ENCODE results near the gene ZXDC.

Gene ZXDC

DNA sequence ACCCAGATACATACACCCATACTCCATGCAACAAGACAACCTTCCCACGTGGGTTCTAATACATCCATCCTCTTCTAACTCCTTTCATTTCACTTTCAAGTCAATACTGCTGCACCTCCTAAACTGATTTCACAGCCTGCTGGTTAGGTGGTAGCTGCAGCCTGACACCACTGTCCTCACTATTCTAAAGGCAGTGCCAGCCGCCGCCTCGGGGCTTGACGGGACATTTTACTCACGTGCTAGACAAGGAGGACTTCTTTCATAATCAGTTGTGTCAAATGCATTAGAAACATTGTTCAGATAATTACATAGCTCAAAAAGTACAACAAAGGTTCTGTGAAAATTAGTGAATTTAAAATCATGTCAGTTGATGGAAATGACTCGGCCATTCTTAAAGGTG lies 35.6 kb upstream of the ZXDC start:
- TF ChIP-seq, protein P1, sequence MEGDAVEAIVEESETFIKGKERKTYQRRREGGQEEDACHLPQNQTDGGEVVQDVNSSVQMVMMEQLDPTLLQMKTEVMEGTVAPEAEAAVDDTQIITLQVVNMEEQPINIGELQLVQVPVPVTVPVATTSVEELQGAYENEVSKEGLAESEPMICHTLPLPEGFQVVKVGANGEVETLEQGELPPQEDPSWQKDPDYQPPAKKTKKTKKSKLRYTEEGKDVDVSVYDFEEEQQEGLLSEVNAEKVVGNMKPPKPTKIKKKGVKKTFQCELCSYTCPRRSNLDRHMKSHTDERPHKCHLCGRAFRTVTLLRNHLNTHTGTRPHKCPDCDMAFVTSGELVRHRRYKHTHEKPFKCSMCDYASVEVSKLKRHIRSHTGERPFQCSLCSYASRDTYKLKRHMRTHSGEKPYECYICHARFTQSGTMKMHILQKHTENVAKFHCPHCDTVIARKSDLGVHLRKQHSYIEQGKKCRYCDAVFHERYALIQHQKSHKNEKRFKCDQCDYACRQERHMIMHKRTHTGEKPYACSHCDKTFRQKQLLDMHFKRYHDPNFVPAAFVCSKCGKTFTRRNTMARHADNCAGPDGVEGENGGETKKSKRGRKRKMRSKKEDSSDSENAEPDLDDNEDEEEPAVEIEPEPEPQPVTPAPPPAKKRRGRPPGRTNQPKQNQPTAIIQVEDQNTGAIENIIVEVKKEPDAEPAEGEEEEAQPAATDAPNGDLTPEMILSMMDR (IDR thresholded peaks at IDR 0.05; ENCODE audit: borderline replicate concordance, control extremely low read depth, extremely low read depth, insufficient read depth, missing control alignments), result no peak
- no peak for DNase-seq (ENCODE audit: low spot score)
- in situ Hi-C loops (cut with MboI; ENCODE audit: low sequenced_read_pairs, unreplicated experiment), result no loop called here

DNA sequence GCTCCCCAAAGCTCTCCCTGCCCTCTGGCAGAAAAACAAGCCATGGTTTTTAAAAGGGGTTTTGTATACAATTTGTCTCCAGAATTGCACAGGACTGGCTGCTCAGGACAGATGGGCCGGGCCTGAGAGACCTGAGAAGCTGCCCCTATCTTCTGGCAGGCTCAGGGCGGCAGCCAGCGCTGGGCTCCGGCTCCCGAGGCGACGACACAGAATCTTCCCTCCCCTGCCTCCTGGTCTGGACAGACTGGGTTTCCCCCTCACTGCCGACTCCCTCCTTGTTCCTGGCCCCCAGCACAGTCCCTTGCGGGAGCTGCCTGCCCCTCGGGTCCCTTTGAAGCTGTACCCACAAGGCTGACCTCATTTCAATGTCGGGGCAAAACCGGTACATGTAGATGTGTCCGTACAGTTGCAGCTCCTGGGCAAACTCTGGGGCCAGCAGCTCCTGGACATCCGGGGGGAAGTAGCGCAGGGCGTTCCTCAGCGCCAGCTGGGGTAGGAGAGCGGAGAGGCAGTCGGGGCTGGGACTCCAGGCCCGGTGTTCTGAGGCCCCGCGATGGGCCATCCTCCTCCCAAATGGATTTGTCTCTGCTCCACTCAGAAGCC lies 34.7 kb upstream of the ZXDC start:
- DNase-seq (ENCODE audit: low spot score), result no peak
- in situ Hi-C loops (cut with MboI; ENCODE audit: low sequenced_read_pairs, unreplicated experiment), result no loop called here
- TF ChIP-seq, protein P1 (IDR thresholded peaks at IDR 0.05; ENCODE audit: borderline replicate concordance, control extremely low read depth, extremely low read depth, insufficient read depth, missing control alignments), result no peak

GRCh38 chr3:126509597-126510307 lies 34.1 kb upstream of the ZXDC start:
- no peak for DNase-seq (ENCODE audit: low spot score)
- TF ChIP-seq, protein P1 (IDR thresholded peaks at IDR 0.05; ENCODE audit: borderline replicate concordance, control extremely low read depth, extremely low read depth, insufficient read depth, missing control alignments), result no peak
- in situ Hi-C loops (cut with MboI; ENCODE audit: low sequenced_read_pairs, unreplicated experiment), result no loop called here

GRCh38 chr3:126508564-126508964 lies 32.9 kb upstream of the ZXDC start:
- in situ Hi-C loops (cut with MboI; ENCODE audit: low sequenced_read_pairs, unreplicated experiment), result no loop called here
- no peak for DNase-seq (ENCODE audit: low spot score)
- TF ChIP-seq, protein P1 (IDR thresholded peaks at IDR 0.05; ENCODE audit: borderline replicate concordance, control extremely low read depth, extremely low read depth, insufficient read depth, missing control alignments), result no peak

DNA sequence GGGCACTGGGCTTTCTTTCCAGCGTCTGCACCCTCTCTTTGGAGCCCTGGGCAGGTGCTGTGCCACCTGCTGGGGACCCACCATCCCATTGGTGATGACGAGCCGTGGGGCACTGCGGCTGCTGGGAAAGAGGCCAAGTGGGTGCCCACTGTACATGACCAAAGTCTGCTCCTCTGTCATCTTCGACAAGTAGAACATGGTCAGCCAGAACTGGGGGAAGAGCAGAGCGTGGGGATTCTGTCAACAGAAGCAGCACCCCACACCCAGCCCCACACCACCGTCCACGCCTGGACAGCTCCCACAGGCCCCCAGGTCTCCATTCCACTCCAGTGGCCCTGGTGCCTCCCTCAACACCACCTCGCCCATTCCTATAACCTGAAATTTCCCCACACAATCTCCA lies 32.2 kb upstream of the ZXDC start:
- in situ Hi-C loops (cut with MboI; ENCODE audit: low sequenced_read_pairs, unreplicated experiment), result no loop called here
- no peak for DNase-seq (ENCODE audit: low spot score)
- TF ChIP-seq, protein P1 (IDR thresholded peaks at IDR 0.05; ENCODE audit: borderline replicate concordance, control extremely low read depth, extremely low read depth, insufficient read depth, missing control alignments), result no peak

GRCh38 chr3:126503701-126504100 lies 28.0 kb upstream of the ZXDC start:
- in situ Hi-C loops (cut with MboI; ENCODE audit: low sequenced_read_pairs, unreplicated experiment), result no loop called here
- DNase-seq (ENCODE audit: low spot score), result no peak
- TF ChIP-seq, protein P1 (IDR thresholded peaks at IDR 0.05; ENCODE audit: borderline replicate concordance, control extremely low read depth, extremely low read depth, insufficient read depth, missing control alignments), result no peak
